ENCODE results near the gene TOPBP1. TPM values are rescaled to one million over a fixed set of nuclear protein-coding genes. Genes with fewer than 3 reads are reported as not detected.

TOPBP1 gene
- total and polyA plus RNA-seq, 2 donors (not counting 3 experiments of a cell fraction or from before 2014, with no cell fraction given): 23.3 to 42.2 TPM

GRCh38 chr3:133641254-133641653 lies 20.5 kb downstream of the TOPBP1 start:
- H3K9me1 ChIP-seq (replicated peaks; ENCODE audit: control insufficient read depth, extremely low read depth, insufficient read depth, low read length): no peaks in the 10 kb centered on the region
- H3K4me3 ChIP-seq (replicated peaks in 1 of 3; ENCODE audit: insufficient read depth in 1 of 3, low read depth in 1 of 3, low read length in 3 of 3): no peak overlapping the region
- peaks cover 27% of the 10 kb centered on the region for H3K4me1 ChIP-seq (ENCODE audit: control insufficient read depth, extremely low read depth, insufficient read depth, low read length)
- no TSS peak for BruUV-seq (replicated peaks)
- ChIA-PET CTCF (no interaction called here), POLR2A (no interaction called here)
- TF ChIP-seq MAX (IDR thresholded peaks at IDR 0.05; ENCODE audit: insufficient read depth, insufficient read length): no peak
- no peak for TF ChIP-seq MYC (IDR thresholded peaks at IDR 0.05; ENCODE audit: low read depth, low read length)
- no peak for TF ChIP-seq POLR2A (IDR thresholded peaks at IDR 0.05; ENCODE audit: low read depth, low read length)
- no peak for TF ChIP-seq CTCF (IDR thresholded peaks at IDR 0.05; ENCODE audit: extremely low read depth in 1 of 2, insufficient read depth in 1 of 2, low read depth in 1 of 2, low read length in 2 of 2)
- no peak for TF ChIP-seq JUN (IDR thresholded peaks at IDR 0.05; ENCODE audit: borderline replicate concordance, insufficient read depth, insufficient read length, low read depth)
- no peak for TF ChIP-seq GATA2 (IDR thresholded peaks at IDR 0.05; ENCODE audit: insufficient read depth, insufficient read length, low read depth, low read length)
- TF ChIP-seq EZH2 (IDR thresholded peaks at IDR 0.05; ENCODE audit: borderline replicate concordance, low read depth, low read length, severe bottlenecking): no peak
- TF ChIP-seq POLR2AphosphoS5 (IDR thresholded peaks at IDR 0.05; ENCODE audit: insufficient read depth, low read depth, low read length): no peak
- no peak for TF ChIP-seq FOS (IDR thresholded peaks at IDR 0.05; ENCODE audit: borderline replicate concordance, insufficient read depth, low read length)
- H3K27ac ChIP-seq (ENCODE audit: insufficient read depth, low read depth, low read length): no peak overlapping the region
- DNase-seq (ENCODE audit: low read depth, low spot score) (no peak), FAIRE-seq (no peak)
- no peaks in the 10 kb centered on the region for H3K27me3 ChIP-seq (ENCODE audit: control insufficient read depth in 2 of 2, insufficient read depth in 2 of 2, low read length in 2 of 2)
- H3K79me2 ChIP-seq (ENCODE audit: control insufficient read depth, insufficient read depth, low read length): peaks cover 4% of the 10 kb centered on the region
- H3K36me3 ChIP-seq (ENCODE audit: control insufficient read depth in 2 of 2, extremely low read depth in 1 of 2, insufficient read depth in 2 of 2, low read length in 2 of 2): peaks cover 5 to 21% of the 10 kb centered on the region in 2 experiments
- dilution Hi-C loops (cut with MboI; ENCODE audit: extremely low pct_ligation_motif_present, low sequenced_read_pairs): no loop called here
- no peaks in the 10 kb centered on the region for H4K20me1 ChIP-seq (replicated peaks; ENCODE audit: control insufficient read depth, extremely low read depth, insufficient read depth, low read length)
- no peak overlapping the region for H2AFZ ChIP-seq (ENCODE audit: low read depth, low read length)
- H3K9me3 ChIP-seq (replicated peaks; ENCODE audit: control insufficient read depth, insufficient read depth, low read length): no peaks in the 10 kb centered on the region
- intact Hi-C loops (cut with micrococcal nuclease): no loop called here
- H3K4me2 ChIP-seq (ENCODE audit: insufficient read depth, low read length): no peak overlapping the region
- no peak overlapping the region for H3K9ac ChIP-seq (replicated peaks; ENCODE audit: extremely low read depth, insufficient read depth, low read length)
